Activated gamma-delta T cell treated with Interleukin-2 at 50 U/mL for 16 hours (primary cell): ENCODE data around the gene SMIM20.
"Not testable (repeated sequence)": the region's sequence is repeated elsewhere in the genome, so short reads cannot be mapped to it uniquely, and the experiment has no call there.

Experiments
- DNase-seq: peaks from one replicate; pipeline ENCODE4 v3.0.0-alpha.2; 2020

The SMIM20 gene

GRCh38 chr4:25892796-25893195, 21.2 kb upstream of the SMIM20 start:
- no peak for DNase-seq

GRCh38 chr4:25896776-25897539, 17.1 kb upstream of the SMIM20 start:
- no peak for DNase-seq

- DNase-seq = no peak
These were observed 13.7 kb upstream of the SMIM20 start for GRCh38 chr4:25900310-25900709.

GRCh38 chr4:25901030-25901430, 13.0 kb upstream of the SMIM20 start:
- no peak for DNase-seq

GRCh38 chr4:25903900-25904747, 9.9 kb upstream of the SMIM20 start:
- DNase-seq = no peak

GRCh38 chr4:25904748-25905082, 9.3 kb upstream of the SMIM20 start:
- DNase-seq = no peak

GRCh38 chr4:25905371-25905770, 8.6 kb upstream of the SMIM20 start:
- DNase-seq = no peak

- not testable (repeated sequence) for DNase-seq
These were observed 7.9 kb upstream of the SMIM20 start for GRCh38 chr4:25906113-25906512.

GRCh38 chr4:25908491-25908901, 5.5 kb upstream of the SMIM20 start:
- DNase-seq = no peak

GRCh38 chr4:25911356-25911755, 2.7 kb upstream of the SMIM20 start:
- no peak for DNase-seq

- peak; percentile 31 for DNase-seq
These were observed 767 bp upstream of the SMIM20 start for GRCh38 chr4:25913056-25913850.

- no peak for DNase-seq
These were observed 791 bp downstream of the SMIM20 start for GRCh38 chr4:25914670-25915352.

GRCh38 chr4:25915353-25915705, 1.3 kb downstream of the SMIM20 start:
- no peak for DNase-seq

GRCh38 chr4:25916870-25917269, 2.9 kb downstream of the SMIM20 start:
- DNase-seq = no peak

- no peak for DNase-seq
These were observed 5.7 kb downstream of the SMIM20 start for GRCh38 chr4:25919676-25920075.

- no peak for DNase-seq
These were observed 7.9 kb downstream of the SMIM20 start for GRCh38 chr4:25921922-25922321.

GRCh38 chr4:25922812-25923369, 8.9 kb downstream of the SMIM20 start:
- DNase-seq = no peak

GRCh38 chr4:25923745-25924144, 9.7 kb downstream of the SMIM20 start:
- DNase-seq = no peak

GRCh38 chr4:25925486-25926201, 11.6 kb downstream of the SMIM20 start:
- no peak for DNase-seq

GRCh38 chr4:25926462-25926861, 12.4 kb downstream of the SMIM20 start:
- no peak for DNase-seq

- no peak for DNase-seq
These were observed 13.6 kb downstream of the SMIM20 start for GRCh38 chr4:25927361-25928195.
